Hepatocyte (in vitro differentiated cells): ENCODE data around the gene SLC10A2. TPM values are rescaled to one million over a fixed set of nuclear protein-coding genes. Genes with fewer than 3 reads are reported as not detected.
"Not testable (repeated sequence)": the region's sequence is repeated elsewhere in the genome, so short reads cannot be mapped to it uniquely, and the experiment has no call there.

ENCODE experiments used
- DNase-seq: peaks from one replicate; pipeline ENCODE4 v3.0.0-alpha.2; 2016; ENCODE audit warnings: low spot score
- H2AFZ ChIP-seq: fragments of 200-600 bp; sonication (generic); 2 replicates; pipeline ENCODE4 v1.6.0; 2016; ENCODE audit warnings: antibody characterized with exemption, mild to moderate bottlenecking
- H3K27ac ChIP-seq: fragments of 200-600 bp; sonication (generic); 2 replicates; pipeline ENCODE4 v1.5.1; 2016; ENCODE audit warnings: mild to moderate bottlenecking
- H3K27me3 ChIP-seq: fragments of 200-600 bp; sonication (generic); 2 replicates; pipeline ENCODE4 v1.6.1; 2016
- H3K36me3 ChIP-seq: fragments of 200-600 bp; sonication (generic); replicated peaks from 2 replicates; pipeline ENCODE4 v1.5.1; 2016; ENCODE audit warnings: low read depth; ENCODE audit not compliant: insufficient read depth
- H3K4me1 ChIP-seq: fragments of 200-600 bp; sonication (generic); 2 replicates; pipeline ENCODE4 v1.5.1; 2016; ENCODE audit warnings: mild to moderate bottlenecking, moderate library complexity; ENCODE audit not compliant: insufficient read depth
- H3K4me2 ChIP-seq: fragments of 200-600 bp; sonication (generic); 2 replicates; pipeline ENCODE4 v1.6.0; 2016
- H3K4me3 ChIP-seq: fragments of 200-600 bp; sonication (generic); 2 replicates; pipeline ENCODE4 v1.5.1; 2016; ENCODE audit warnings: mild to moderate bottlenecking
- H3K79me2 ChIP-seq: fragments of 200-600 bp; sonication (generic); 2 replicates; pipeline ENCODE4 v1.6.0; 2017; ENCODE audit warnings: mild to moderate bottlenecking
- H3K9me2 ChIP-seq: fragments of 200-600 bp; sonication (generic); replicated peaks from 2 replicates; pipeline ENCODE4 v1.6.0; 2017; ENCODE audit warnings: mild to moderate bottlenecking; ENCODE audit not compliant: insufficient read depth
- H3K9me3 ChIP-seq: fragments of 200-600 bp; sonication (generic); 2 replicates; pipeline ENCODE4 v1.5.1; 2016; ENCODE audit warnings: low read depth, mild to moderate bottlenecking
- H4K20me1 ChIP-seq: fragments of 200-600 bp; sonication (generic); 2 replicates; pipeline ENCODE4 v1.6.0; 2016; ENCODE audit warnings: mild to moderate bottlenecking; ENCODE audit not compliant: insufficient read depth, poor library complexity, severe bottlenecking
- EZH2 ChIP-seq: fragments of 200-600 bp; sonication (generic); IDR thresholded peaks from 2 replicates; pipeline ENCODE4 v1.6.1; 2016; ENCODE audit warnings: antibody characterized with exemption, mild to moderate bottlenecking, borderline replicate concordance
- EZH2phosphoT487 ChIP-seq: fragments of 200-600 bp; sonication (generic); IDR thresholded peaks from one replicate; pipeline ENCODE4 v1.6.1; 2018; ENCODE audit warnings: antibody characterized with exemption, mild to moderate bottlenecking, low read depth, moderate library complexity; ENCODE audit not compliant: unreplicated experiment, severe bottlenecking
- WGBS: methylation state at CpG from one replicate; pipeline ENCODE4 v1.1.6; 2016; ENCODE audit warnings: low lambda C conversion rate; ENCODE audit errors: missing lambda C conversion rate; 5-methylcytosine and 5-hydroxymethylcytosine counted together
- polyA plus RNA-seq: library from polyadenylated mRNA; unstranded; fragments of >200 nt; fragmentation: Nextera tagmentation; extraction: Ambion mirVana; gene quantifications from 2 replicates; pipeline ENCODE4 v1.2.1, GENCODE V29; 2016
- total RNA-seq: library from RNA; depleted of rRNA; stranded (reverse); fragments of >200 nt; gene quantifications from 2 replicates; pipeline ENCODE4 v1.2.3, GENCODE V29; 2014
- TF ChIP-seq, protein P1 (sequence below): fragments of 200-600 bp; sonication (generic); IDR thresholded peaks from 2 replicates; pipeline ENCODE4 v1.5.1; 2016; ENCODE audit warnings: antibody characterized with exemption, mild to moderate bottlenecking; ENCODE audit not compliant: poor library complexity

SLC10A2 gene, protein sequence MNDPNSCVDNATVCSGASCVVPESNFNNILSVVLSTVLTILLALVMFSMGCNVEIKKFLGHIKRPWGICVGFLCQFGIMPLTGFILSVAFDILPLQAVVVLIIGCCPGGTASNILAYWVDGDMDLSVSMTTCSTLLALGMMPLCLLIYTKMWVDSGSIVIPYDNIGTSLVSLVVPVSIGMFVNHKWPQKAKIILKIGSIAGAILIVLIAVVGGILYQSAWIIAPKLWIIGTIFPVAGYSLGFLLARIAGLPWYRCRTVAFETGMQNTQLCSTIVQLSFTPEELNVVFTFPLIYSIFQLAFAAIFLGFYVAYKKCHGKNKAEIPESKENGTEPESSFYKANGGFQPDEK
- total RNA-seq (1.8 and 2.6 TPM in 2 replicates), polyA plus RNA-seq (0.63 and 0.74 TPM in 2 replicates)

DNA sequence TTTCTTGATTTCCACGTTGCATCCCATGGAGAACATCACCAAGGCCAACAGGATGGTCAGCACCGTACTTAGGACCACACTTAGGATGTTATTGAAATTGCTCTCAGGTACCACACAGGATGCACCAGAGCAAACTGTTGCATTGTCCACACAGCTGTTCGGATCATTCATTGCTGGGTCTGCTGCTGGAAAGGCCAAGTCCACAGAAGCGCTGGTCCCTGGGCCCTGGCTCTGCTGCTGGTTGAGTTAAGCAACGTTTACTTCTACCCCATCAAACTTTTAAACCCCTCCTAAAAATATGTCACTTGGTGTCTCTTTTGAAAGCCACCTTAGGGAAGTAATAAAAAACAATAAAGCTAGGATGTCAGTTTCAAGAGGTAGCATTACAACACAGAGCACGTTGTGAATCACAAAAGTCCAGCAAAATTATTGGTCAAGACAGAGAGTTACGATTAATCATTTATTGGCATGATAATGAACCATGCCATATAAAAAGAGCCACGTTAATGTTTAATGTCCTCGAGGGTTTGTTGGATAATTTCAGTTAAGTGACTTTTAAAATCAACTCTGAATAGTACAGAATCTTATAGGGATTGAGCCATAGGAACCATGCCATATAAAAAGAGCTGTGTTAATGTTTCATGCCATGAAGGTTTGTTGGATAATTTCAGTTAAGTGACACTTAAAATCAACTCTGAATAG is at the start of gene SLC10A2:
Gene SLC10A2 (minus strand): TSS at position 339 of the 702 bp plus-strand sequence. CDS start 168 bp downstream, at position 171.
- TF ChIP-seq, protein P1, sequence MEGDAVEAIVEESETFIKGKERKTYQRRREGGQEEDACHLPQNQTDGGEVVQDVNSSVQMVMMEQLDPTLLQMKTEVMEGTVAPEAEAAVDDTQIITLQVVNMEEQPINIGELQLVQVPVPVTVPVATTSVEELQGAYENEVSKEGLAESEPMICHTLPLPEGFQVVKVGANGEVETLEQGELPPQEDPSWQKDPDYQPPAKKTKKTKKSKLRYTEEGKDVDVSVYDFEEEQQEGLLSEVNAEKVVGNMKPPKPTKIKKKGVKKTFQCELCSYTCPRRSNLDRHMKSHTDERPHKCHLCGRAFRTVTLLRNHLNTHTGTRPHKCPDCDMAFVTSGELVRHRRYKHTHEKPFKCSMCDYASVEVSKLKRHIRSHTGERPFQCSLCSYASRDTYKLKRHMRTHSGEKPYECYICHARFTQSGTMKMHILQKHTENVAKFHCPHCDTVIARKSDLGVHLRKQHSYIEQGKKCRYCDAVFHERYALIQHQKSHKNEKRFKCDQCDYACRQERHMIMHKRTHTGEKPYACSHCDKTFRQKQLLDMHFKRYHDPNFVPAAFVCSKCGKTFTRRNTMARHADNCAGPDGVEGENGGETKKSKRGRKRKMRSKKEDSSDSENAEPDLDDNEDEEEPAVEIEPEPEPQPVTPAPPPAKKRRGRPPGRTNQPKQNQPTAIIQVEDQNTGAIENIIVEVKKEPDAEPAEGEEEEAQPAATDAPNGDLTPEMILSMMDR, result no peak
- TF ChIP-seq EZH2 (no peak), EZH2phosphoT487 (no peak)
- H3K27me3 ChIP-seq, result no peaks in the 10 kb centered on the region
- H3K9me2 ChIP-seq, result no peaks in the 10 kb centered on the region
- peaks cover 7% of the 10 kb centered on the region for H3K4me1 ChIP-seq
- no peak within 1 kb of the TSS for H3K4me2 ChIP-seq
- no peaks in the 10 kb centered on the region for H3K36me3 ChIP-seq
- H3K27ac ChIP-seq, result no peak within 1 kb of the TSS
- no peak within 1 kb of the TSS for H3K4me3 ChIP-seq
- no peaks in the 10 kb centered on the region for H3K79me2 ChIP-seq
- DNase-seq, result no peak
- WGBS, result 63% methylated on average over 9 of the region's 9 CpGs
- no peak within 1 kb of the TSS for H2AFZ ChIP-seq
- no peaks in the 10 kb centered on the region for H3K9me3 ChIP-seq
- no peaks in the 10 kb centered on the region for H4K20me1 ChIP-seq

DNA sequence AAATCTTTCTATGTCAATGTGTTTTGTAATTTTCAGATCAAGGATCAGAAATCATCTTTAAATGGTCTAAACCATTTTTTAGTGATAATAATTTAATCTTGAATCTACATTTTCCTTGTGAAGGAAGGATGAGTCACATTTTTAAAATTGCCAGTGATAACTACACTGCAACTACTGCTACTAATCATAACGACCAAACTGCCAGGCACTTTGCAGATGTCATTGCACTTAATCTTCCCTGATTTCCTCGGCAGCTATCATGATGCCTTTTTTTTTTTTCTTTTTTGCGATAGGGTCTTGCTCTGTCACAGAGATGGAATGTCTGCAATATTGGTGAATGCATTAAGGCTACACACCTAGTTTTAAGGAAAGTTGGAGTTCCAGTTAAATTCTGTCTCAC is 41.4 kb upstream of the SLC10A2 start:
- Histone ChIP-seq H3K9me3 (no peaks in the 10 kb centered on the region), H2AFZ (no peak overlapping the region), H3K27ac (peak overlapping the region; percentile 41), H3K4me2 (no peak overlapping the region), H4K20me1 (no peaks in the 10 kb centered on the region), H3K27me3 (no peaks in the 10 kb centered on the region), H3K4me3 (no peak overlapping the region), H3K4me1 (no peaks in the 10 kb centered on the region), H3K36me3 (no peaks in the 10 kb centered on the region), H3K79me2 (no peaks in the 10 kb centered on the region), H3K9me2 (no peaks in the 10 kb centered on the region)
- 55% methylated on average over 3 of the region's 3 CpGs for WGBS
- no peak for DNase-seq
- no peak for TF ChIP-seq EZH2

DNA sequence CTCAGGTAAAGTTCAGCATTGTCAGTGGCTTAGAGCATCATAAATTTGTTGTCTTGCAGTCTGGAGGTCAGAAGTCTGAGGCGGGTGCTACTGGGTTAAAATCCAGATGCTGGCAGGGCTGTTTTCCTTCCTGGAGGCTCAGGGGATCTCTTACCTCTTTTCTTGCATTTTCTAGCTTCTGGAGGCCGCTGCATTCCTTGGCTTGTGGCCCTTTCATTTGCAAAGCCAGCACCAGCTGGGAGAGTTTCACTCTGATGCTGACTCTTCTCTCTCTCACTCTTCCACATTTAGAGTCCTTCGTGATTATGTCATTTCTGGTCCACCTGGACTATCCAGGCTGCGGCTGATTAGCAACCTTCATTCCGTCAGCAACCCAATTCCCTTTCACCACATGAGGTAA is 38.1 kb upstream of the SLC10A2 start:
- H3K4me3 ChIP-seq, result no peak overlapping the region
- H3K9me3 ChIP-seq, result no peaks in the 10 kb centered on the region
- H2AFZ ChIP-seq, result no peak overlapping the region
- H3K9me2 ChIP-seq, result no peaks in the 10 kb centered on the region
- no peaks in the 10 kb centered on the region for H3K79me2 ChIP-seq
- 83% methylated on average over 5 of the region's 5 CpGs for WGBS
- H4K20me1 ChIP-seq, result no peaks in the 10 kb centered on the region
- H3K27me3 ChIP-seq, result no peaks in the 10 kb centered on the region
- H3K4me1 ChIP-seq, result no peaks in the 10 kb centered on the region
- H3K4me2 ChIP-seq, result no peak overlapping the region
- H3K36me3 ChIP-seq, result no peaks in the 10 kb centered on the region
- no peak overlapping the region for H3K27ac ChIP-seq
- no peak for TF ChIP-seq EZH2phosphoT487
- DNase-seq, result no peak

DNA sequence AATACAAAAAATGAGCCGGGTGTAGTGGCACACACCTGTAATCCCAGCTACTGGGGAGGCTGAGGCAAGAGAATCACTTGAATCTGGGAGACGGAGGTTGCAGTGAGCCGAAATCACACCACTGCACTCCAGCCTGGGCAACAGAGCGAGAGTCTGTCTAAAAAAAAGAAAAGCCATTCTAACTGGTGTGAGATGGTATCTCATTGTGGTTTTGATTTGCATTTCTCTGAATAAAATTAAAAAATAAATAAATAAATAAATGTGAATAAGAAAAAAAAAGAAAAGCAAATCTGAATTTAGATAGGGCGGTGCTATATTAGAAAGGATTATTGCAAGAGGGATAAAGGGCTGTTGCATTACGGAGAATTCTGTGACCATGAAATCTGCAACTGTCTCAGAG is 37.2 kb upstream of the SLC10A2 start:
- not testable (repeated sequence) for H3K4me3 ChIP-seq, H3K9me2 ChIP-seq, H3K9me3 ChIP-seq, H3K27ac ChIP-seq, H3K4me1 ChIP-seq, H3K27me3 ChIP-seq, H2AFZ ChIP-seq, H3K36me3 ChIP-seq, H3K79me2 ChIP-seq, H3K4me2 ChIP-seq, DNase-seq, H4K20me1 ChIP-seq
- WGBS, result 95% methylated on average over 6 of the region's 6 CpGs

DNA sequence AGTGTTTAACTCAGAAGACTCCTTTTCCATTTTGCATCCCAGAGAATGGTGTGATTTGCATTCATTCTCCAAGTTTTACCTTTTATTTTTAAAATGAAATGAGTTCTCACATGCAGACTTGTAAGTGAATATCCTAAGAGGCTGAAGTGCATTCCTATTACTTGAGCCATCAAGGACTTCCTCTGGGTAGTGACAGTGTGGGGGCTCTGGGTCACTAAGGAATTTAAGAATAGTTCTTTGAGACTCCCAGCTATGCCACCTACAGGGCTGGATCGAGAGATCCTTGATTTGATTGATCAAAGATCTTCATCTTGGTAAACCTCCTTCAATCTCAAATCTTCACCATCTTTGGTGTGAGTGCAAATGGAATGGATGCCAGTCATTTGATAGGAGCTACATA is 36.3 kb upstream of the SLC10A2 start:
- Histone ChIP-seq H3K9me3 (no peaks in the 10 kb centered on the region), H2AFZ (no peak overlapping the region), H3K4me1 (no peaks in the 10 kb centered on the region), H3K4me2 (no peak overlapping the region), H3K27me3 (no peaks in the 10 kb centered on the region), H3K9me2 (no peaks in the 10 kb centered on the region), H3K79me2 (no peaks in the 10 kb centered on the region), H3K36me3 (no peaks in the 10 kb centered on the region), H3K27ac (no peak overlapping the region), H4K20me1 (no peaks in the 10 kb centered on the region), H3K4me3 (no peak overlapping the region)
- no peak for DNase-seq
- 83% methylated on average over 1 of the region's 1 CpG for WGBS
- no peak for TF ChIP-seq EZH2
